ENCODE data around the gene REPS1.
"Not testable (repeated sequence)": the region's sequence is repeated elsewhere in the genome, so short reads cannot be mapped to it uniquely, and the experiment has no call there.

REPS1 gene

GRCh38 chr6:138953451-138953850 lies 34.6 kb downstream of the REPS1 start:
- Mint-ChIP-seq H3K27ac (no peak overlapping the region), H3K9me3 (no peaks in the 10 kb centered on the region), H3K4me3 (no peak overlapping the region), H3K36me3 (peaks cover 3% of the 10 kb centered on the region), H3K27me3 (no peaks in the 10 kb centered on the region), H3K4me1 (peaks cover 24% of the 10 kb centered on the region)
- CTCF ChIA-PET, result no interaction called here
- DNase-seq, result no peak

GRCh38 chr6:138948546-138949179 lies 39.4 kb downstream of the REPS1 start:
- Mint-ChIP-seq H3K36me3 (peaks cover 19% of the 10 kb centered on the region), H3K4me1 (peaks cover 27% of the 10 kb centered on the region), H3K27me3 (no peaks in the 10 kb centered on the region), H3K27ac (no peak overlapping the region), H3K9me3 (no peaks in the 10 kb centered on the region), H3K4me3 (no peak overlapping the region)
- DNase-seq, result no peak
- CTCF ChIA-PET, result no interaction called here

GRCh38 chr6:138948004-138948403 lies 40.0 kb downstream of the REPS1 start:
- no peaks in the 10 kb centered on the region for H3K9me3 Mint-ChIP-seq
- CTCF ChIA-PET, result no interaction called here
- peaks cover 21% of the 10 kb centered on the region for H3K4me1 Mint-ChIP-seq
- H3K4me3 Mint-ChIP-seq, result no peak overlapping the region
- H3K27ac Mint-ChIP-seq, result no peak overlapping the region
- no peak for DNase-seq
- no peaks in the 10 kb centered on the region for H3K27me3 Mint-ChIP-seq
- peaks cover 24% of the 10 kb centered on the region for H3K36me3 Mint-ChIP-seq

GRCh38 chr6:138945354-138945753 lies 42.7 kb downstream of the REPS1 start:
- Mint-ChIP-seq H3K9me3 (no peaks in the 10 kb centered on the region), H3K27me3 (no peaks in the 10 kb centered on the region), H3K36me3 (peaks cover 29% of the 10 kb centered on the region), H3K4me1 (peaks cover 21% of the 10 kb centered on the region), H3K4me3 (no peak overlapping the region), H3K27ac (no peak overlapping the region)
- CTCF ChIA-PET, result no interaction called here
- DNase-seq, result no peak

GRCh38 chr6:138944412-138944811 lies 43.6 kb downstream of the REPS1 start:
- Mint-ChIP-seq H3K4me1 (peaks cover 21% of the 10 kb centered on the region), H3K27ac (no peak overlapping the region), H3K27me3 (no peaks in the 10 kb centered on the region), H3K9me3 (no peaks in the 10 kb centered on the region), H3K4me3 (no peak overlapping the region), H3K36me3 (peaks cover 29% of the 10 kb centered on the region)
- DNase-seq, result no peak
- CTCF ChIA-PET, result no interaction called here

- H3K4me1 Mint-ChIP-seq, result peaks cover 21% of the 10 kb centered on the region
- DNase-seq, result no peak
- H3K36me3 Mint-ChIP-seq, result peaks cover 34% of the 10 kb centered on the region
- no peaks in the 10 kb centered on the region for H3K27me3 Mint-ChIP-seq
- H3K27ac Mint-ChIP-seq, result no peak overlapping the region
- no peaks in the 10 kb centered on the region for H3K9me3 Mint-ChIP-seq
- CTCF ChIA-PET, result no interaction called here
- no peak overlapping the region for H3K4me3 Mint-ChIP-seq
Measured at GRCh38 chr6:138943089-138943625, 44.9 kb downstream of the REPS1 start.

GRCh38 chr6:138936873-138937272 lies 51.2 kb downstream of the REPS1 start:
- CTCF ChIA-PET, result not testable (repeated sequence)

GRCh38 chr6:138931660-138932059 lies 56.4 kb downstream of the REPS1 start:
- Mint-ChIP-seq H3K4me3 (no peak overlapping the region), H3K9me3 (peaks cover 2% of the 10 kb centered on the region), H3K36me3 (peaks cover 19% of the 10 kb centered on the region), H3K27me3 (no peaks in the 10 kb centered on the region), H3K4me1 (peaks cover 13% of the 10 kb centered on the region), H3K27ac (no peak overlapping the region)
- CTCF ChIA-PET, result no interaction called here
- DNase-seq, result no peak

More at GRCh38 chr6:138936873-138937272, 51.2 kb downstream of the REPS1 start:
- DNase-seq, H3K9me3 Mint-ChIP-seq, H3K4me1 Mint-ChIP-seq, H3K27me3 Mint-ChIP-seq, H3K27ac Mint-ChIP-seq, H3K4me3 Mint-ChIP-seq: not testable (repeated sequence)
- peaks cover 32% of the 10 kb centered on the region for H3K36me3 Mint-ChIP-seq

- peaks cover 4% of the 10 kb centered on the region for H3K4me1 Mint-ChIP-seq
- H3K27ac Mint-ChIP-seq, result no peak overlapping the region
- H3K9me3 Mint-ChIP-seq, result no peaks in the 10 kb centered on the region
- DNase-seq, result no peak
- H3K36me3 Mint-ChIP-seq, result peaks cover 10% of the 10 kb centered on the region
- CTCF ChIA-PET, result no interaction called here
- no peak overlapping the region for H3K4me3 Mint-ChIP-seq
- H3K27me3 Mint-ChIP-seq, result no peaks in the 10 kb centered on the region
Measured at GRCh38 chr6:138926579-138926978, 61.5 kb downstream of the REPS1 start.

GRCh38 chr6:138925806-138926205 lies 62.2 kb downstream of the REPS1 start:
- Mint-ChIP-seq H3K36me3 (peaks cover 10% of the 10 kb centered on the region), H3K27ac (no peak overlapping the region)

GRCh38 chr6:138923561-138923960 lies 64.5 kb downstream of the REPS1 start:
- H3K4me1 Mint-ChIP-seq, result no peaks in the 10 kb centered on the region
- no peak for DNase-seq
- H3K27ac Mint-ChIP-seq, result no peak overlapping the region
- H3K27me3 Mint-ChIP-seq, result no peaks in the 10 kb centered on the region
- H3K4me3 Mint-ChIP-seq, result no peak overlapping the region
- peaks cover 15% of the 10 kb centered on the region for H3K36me3 Mint-ChIP-seq
- no peaks in the 10 kb centered on the region for H3K9me3 Mint-ChIP-seq
- CTCF ChIA-PET, result no interaction called here

More at GRCh38 chr6:138925806-138926205, 62.2 kb downstream of the REPS1 start:
- H3K4me3 Mint-ChIP-seq, result no peak overlapping the region
- no peaks in the 10 kb centered on the region for H3K4me1 Mint-ChIP-seq
- H3K9me3 Mint-ChIP-seq, result no peaks in the 10 kb centered on the region
- CTCF ChIA-PET, result interaction anchor here (0.6 kb wide), 1 partner anchor 59 kb away, joined by 3 read pairs; no protein-coding TSS in a partner anchor
- no peak for DNase-seq
- no peaks in the 10 kb centered on the region for H3K27me3 Mint-ChIP-seq

GRCh38 chr6:138920906-138921305 lies 67.1 kb downstream of the REPS1 start:
- CTCF ChIA-PET, result interaction anchor here (0.6 kb wide), 1 partner anchor 26 kb away, joined by 3 read pairs; no protein-coding TSS in a partner anchor
- H3K27me3 Mint-ChIP-seq, result no peaks in the 10 kb centered on the region
- no peak overlapping the region for H3K4me3 Mint-ChIP-seq
- no peaks in the 10 kb centered on the region for H3K9me3 Mint-ChIP-seq
- DNase-seq, result no peak
- no peaks in the 10 kb centered on the region for H3K4me1 Mint-ChIP-seq
- no peak overlapping the region for H3K27ac Mint-ChIP-seq
- H3K36me3 Mint-ChIP-seq, result peaks cover 15% of the 10 kb centered on the region

- no peaks in the 10 kb centered on the region for H3K9me3 Mint-ChIP-seq
- no peak for DNase-seq
- no peaks in the 10 kb centered on the region for H3K27me3 Mint-ChIP-seq
- H3K4me1 Mint-ChIP-seq, result no peaks in the 10 kb centered on the region
- H3K27ac Mint-ChIP-seq, result peak overlapping the region; percentile 24
- H3K36me3 Mint-ChIP-seq, result peaks cover 35% of the 10 kb centered on the region
- H3K4me3 Mint-ChIP-seq, result no peak overlapping the region
- CTCF ChIA-PET, result no interaction called here
Measured at GRCh38 chr6:138914701-138915100, 73.4 kb downstream of the REPS1 start.

- Mint-ChIP-seq H3K27me3 (no peaks in the 10 kb centered on the region), H3K4me3 (no peak overlapping the region), H3K4me1 (no peaks in the 10 kb centered on the region), H3K9me3 (no peaks in the 10 kb centered on the region), H3K36me3 (peaks cover 39% of the 10 kb centered on the region), H3K27ac (no peak overlapping the region)
- CTCF ChIA-PET, result no interaction called here
- DNase-seq, result no peak
Measured at GRCh38 chr6:138912308-138912707, 75.7 kb downstream of the REPS1 start.

- Mint-ChIP-seq H3K27ac (no peak overlapping the region), H3K36me3 (peaks cover 43% of the 10 kb centered on the region), H3K9me3 (no peaks in the 10 kb centered on the region)
Measured at GRCh38 chr6:138909975-138910374, 78.1 kb downstream of the REPS1 start.

More at GRCh38 chr6:138909975-138910374, 78.1 kb downstream of the REPS1 start:
- Mint-ChIP-seq H3K27me3 (no peaks in the 10 kb centered on the region), H3K4me1 (no peaks in the 10 kb centered on the region), H3K4me3 (no peak overlapping the region)
- DNase-seq, result no peak
- CTCF ChIA-PET, result no interaction called here

All from activated naive CD4-positive, alpha-beta T cell treated with anti-CD3 and anti-CD28 coated beads, Interleukin-2, amount 10 ng/mL, durations not matched to agents 7 days and 5 days (primary cell).